HepG2 (cell line): ENCODE data around the gene RTN4. TPM values are rescaled to one million over a fixed set of nuclear protein-coding genes. Genes with fewer than 3 reads are reported as not detected.

Experiments used
- CTCF ChIP-seq: sonication (generic); formaldehyde crosslinking; IDR thresholded peaks from 2 replicates; pipeline ENCODE4 v1.5.0; 2020; ENCODE audit warnings: mild to moderate bottlenecking, missing genetic modification reagents, moderate library complexity
- HBP1 ChIP-seq: IDR thresholded peaks from 2 replicates; pipeline ENCODE4 v1.6.1; 2016; ENCODE audit warnings: low read depth, control low read depth
- HCFC1 ChIP-seq: fragments of 150-350 bp; IDR thresholded peaks from 2 replicates; pipeline ENCODE4 v1.6.1; 2014; ENCODE audit warnings: low read depth, low read length
- HDAC1 ChIP-seq: sonication (generic); formaldehyde crosslinking; IDR thresholded peaks from 2 replicates; pipeline ENCODE4 v1.5.1; 2020; ENCODE audit warnings: mild to moderate bottlenecking, missing genetic modification reagents
- MAFG ChIP-seq: sonication (generic); formaldehyde crosslinking; IDR thresholded peaks from 2 replicates; pipeline ENCODE4 v1.5.1; 2020; ENCODE audit warnings: mild to moderate bottlenecking, missing genetic modification reagents
- MTF2 ChIP-seq: sonication (generic); formaldehyde crosslinking; IDR thresholded peaks from 2 replicates; pipeline ENCODE4 v1.5.0; 2020; ENCODE audit warnings: missing genetic modification reagents, borderline replicate concordance
- PCBP1 ChIP-seq: fragments of 200-400 bp; formaldehyde crosslinking; IDR thresholded peaks from 2 replicates; pipeline ENCODE4 v1.6.1; 2017; ENCODE audit warnings: mild to moderate bottlenecking, low read depth, low read length, borderline replicate concordance
- PHF5A ChIP-seq: IDR thresholded peaks from one replicate; pipeline ENCODE4 v1.6.1; 2018; ENCODE audit warnings: low read depth, missing genetic modification reagents; ENCODE audit not compliant: unreplicated experiment
- POGK ChIP-seq: sonication (generic); formaldehyde crosslinking; conservative IDR thresholded peaks from 2 replicates; pipeline ENCODE4 v1.8.0; 2022; ENCODE audit warnings: mild to moderate bottlenecking, moderate library complexity, missing genetic modification reagents
- POLR2G ChIP-seq: fragments of 200-400 bp; formaldehyde crosslinking; IDR thresholded peaks from 2 replicates; pipeline ENCODE4 v1.6.1; 2018; ENCODE audit warnings: mild to moderate bottlenecking, low read depth, low read length, moderate library complexity
- PRPF4 ChIP-seq: fragments of 200-400 bp; formaldehyde crosslinking; IDR thresholded peaks from 2 replicates; pipeline ENCODE4 v1.6.1; 2016; ENCODE audit warnings: low read length, low read depth; ENCODE audit not compliant: poor library complexity, severe bottlenecking
- RAD51 ChIP-seq: fragments of 450-650 bp; IDR thresholded peaks from 2 replicates; pipeline ENCODE4 v1.6.1; 2016; ENCODE audit warnings: borderline replicate concordance
- REST ChIP-seq, 2 experiments: IDR thresholded peaks; 2 replicates each; pipeline ENCODE4 v1.6.1; 2011 to 2012; ENCODE audit warnings: low read length in 2 of 2, borderline replicate concordance in 1 of 2, low read depth in 1 of 2, mild to moderate bottlenecking in 1 of 2, moderate library complexity in 1 of 2
- STAG1 ChIP-seq: sonication (generic); formaldehyde crosslinking; IDR thresholded peaks from 2 replicates; pipeline ENCODE4 v1.4.0; 2020; ENCODE audit warnings: missing genetic modification reagents
- ZNF292 ChIP-seq: sonication (generic); formaldehyde crosslinking; IDR thresholded peaks from 2 replicates; pipeline ENCODE4 v1.8.1; 2022; ENCODE audit warnings: mild to moderate bottlenecking, low read depth, missing genetic modification reagents, borderline replicate concordance
- ZNF598 ChIP-seq: sonication (generic); formaldehyde crosslinking; IDR thresholded peaks from 2 replicates; pipeline ENCODE4 v1.5.1; 2020; ENCODE audit warnings: mild to moderate bottlenecking, missing genetic modification reagents, borderline replicate concordance
- ZNF747 ChIP-seq: sonication (generic); formaldehyde crosslinking; IDR thresholded peaks from 2 replicates; pipeline ENCODE4 v1.8.1; 2023; ENCODE audit warnings: missing genetic modification reagents, mild to moderate bottlenecking, borderline replicate concordance
- ZSCAN5A ChIP-seq: sonication (generic); formaldehyde crosslinking; IDR thresholded peaks from 2 replicates; pipeline ENCODE4 v1.8.0; 2022; ENCODE audit warnings: mild to moderate bottlenecking, missing genetic modification reagents, borderline replicate concordance
- polyA plus RNA-seq, 8 experiments: library from polyadenylated mRNA; depleted of rRNA in 3 of 8; stranded (reverse) in 7 of 8; unstranded in 1 of 8; fragments of >200 nt; fragmentation: Illumina TruSeq in 4 of 8; extraction: Trizol in 4 of 8; gene quantifications; 2 replicates each; pipeline versions ENCODE4 v1.2.1 to v1.2.3, GENCODE V29; 2011 to 2016; ENCODE audit warnings: low read depth in 4 of 8, missing spikeins in 1 of 8, mixed read lengths in 1 of 8; ENCODE audit not compliant: insufficient read depth in 1 of 8
- total RNA-seq, 5 experiments: library from RNA; depleted of rRNA; stranded (reverse); fragments of >200 nt; fragmentation: Illumina TruSeq; extraction: Trizol; gene quantifications; 2 replicates each; pipeline ENCODE4 v1.2.3, GENCODE V29; 2016; ENCODE audit warnings: low read depth in 1 of 5

RTN4 gene
- total and polyA plus RNA-seq, 2 of the 13 experiments (the other 11 are each of a cell fraction or from before 2014, with no cell fraction given): 98.4 to 133 TPM

- TF ChIP-seq REST (IDR thresholded peaks at IDR 0.05; ENCODE audit: borderline replicate concordance in 1 of 2, low read depth in 1 of 2, low read length in 2 of 2) (peak in 1 of 2 experiments; percentile 45; a peak in 2 of 4 replicates), HDAC1 (peak; percentile 97), PRPF4 (peak; percentile 82), ZNF747 (CRISPR knock-in tag) (peak; percentile 76), STAG1 (CRISPR knock-in tag) (peak; percentile 53), CTCF (peak; percentile 90), MTF2 (CRISPR knock-in tag) (no peak), MAFG (CRISPR knock-in tag) (no peak), PHF5A (CRISPR knock-in tag) (peak; percentile 13), RAD51 (no peak), POLR2G (peak; percentile 61; the same call in 1 of the 2 replicates), PCBP1 (peak; percentile 89; the same call in 1 of the 2 replicates), HCFC1 (peak; percentile 35), ZNF598 (0 out of 2 replicates have a peak, but pooled peaks have one; percentile 44), ZSCAN5A (CRISPR knock-in tag) (0 out of 2 replicates have a peak, but pooled peaks have one; percentile 55), ZNF292 (CRISPR knock-in tag) (no peak), HBP1 (CRISPR knock-in tag) (peak; percentile 32; the same call in 1 of the 2 replicates), POGK (peak; percentile 78)
Observed at GRCh38 chr2:55049043-55049820, 1.0 kb downstream of the RTN4 start (continued).
